Urinary bladder (tissue), 4 donors: ENCODE data around the gene RAB6C. TPM values are rescaled to one million over a fixed set of nuclear protein-coding genes. Genes with fewer than 3 reads are reported as not detected.
"Not testable (repeated sequence)": the region's sequence is repeated elsewhere in the genome, so short reads cannot be mapped to it uniquely, and the experiment has no call there.

Experiments
- DNase-seq: peaks from one replicate; pipeline ENCODE4 v3.0.0-alpha.2; 2015; ENCODE audit errors: extremely low spot score
- H3K27ac ChIP-seq: one replicate; pipeline ENCODE4 v1.5.1; 2013; ENCODE audit warnings: low read depth, mild to moderate bottlenecking, moderate library complexity
- H3K36me3 ChIP-seq: one replicate; pipeline ENCODE4 v1.6.1; 2013; ENCODE audit warnings: mild to moderate bottlenecking, moderate library complexity; ENCODE audit not compliant: insufficient read depth
- H3K4me1 ChIP-seq: one replicate; pipeline ENCODE4 v1.6.1; 2013; ENCODE audit warnings: mild to moderate bottlenecking, moderate library complexity; ENCODE audit not compliant: insufficient read depth
- H3K4me3 ChIP-seq: one replicate; pipeline ENCODE4 v1.5.1; 2013; ENCODE audit warnings: low read depth, low read length
- WGBS: extraction: QIAGEN DNeasy Blood & Tissue Kit; methylation state at CpG from one replicate; pipeline ENCODE4 v1.1.7; 2013; 5-methylcytosine and 5-hydroxymethylcytosine counted together
- polyA plus RNA-seq: library from polyadenylated mRNA; stranded (reverse); fragments of 200-250 nt; gene quantifications from one replicate; pipeline ENCODE4 v1.2.3, GENCODE V29; 2013
- total RNA-seq: library from RNA; depleted of rRNA; stranded (reverse); fragments of >200 nt; gene quantifications from one replicate; pipeline ENCODE4 v1.2.3, GENCODE V29; 2014
- donor health status: healthy with polysubstance abuse.
- donor health status: healthy.

The RAB6C gene
- total and polyA plus RNA-seq, 2 donors = 0.08 to 0.11 TPM

DNA sequence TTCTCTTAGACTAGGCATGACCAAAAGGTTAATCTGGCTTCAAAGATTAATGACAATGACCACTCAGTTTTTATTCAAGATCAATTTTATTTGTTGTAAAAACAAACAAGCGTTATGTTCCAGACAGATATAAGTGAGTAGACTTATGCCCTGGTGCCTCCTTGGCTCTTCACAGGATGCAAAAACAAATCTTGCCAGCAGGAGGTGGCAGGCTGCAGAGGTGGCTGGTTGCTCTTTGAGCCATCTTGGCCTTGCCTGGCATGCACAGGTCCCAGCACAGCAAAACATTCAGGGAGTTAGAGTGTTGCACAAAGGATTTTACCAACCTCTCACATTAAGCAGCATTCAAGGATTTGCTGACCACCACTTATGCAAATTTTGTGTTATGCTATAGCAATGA is 46.5 kb downstream of the RAB6C start:
- not testable (repeated sequence) for DNase-seq, H3K27ac ChIP-seq, H3K4me3 ChIP-seq, H3K36me3 ChIP-seq, H3K4me1 ChIP-seq
- WGBS = 81% methylated on average over 1 of the region's 1 CpG

Other genes with a start within 250 kb of the RAB6C start
- gene POTEF, start 149.6 kb downstream of the RAB6C start, total RNA-seq = not detected
- gene POTEF, start 149.6 kb downstream of the RAB6C start, polyA plus RNA-seq = not detected
- gene CCDC74B, start 165.4 kb downstream of the RAB6C start, total RNA-seq = 5.2 TPM
- 8.1 TPM for gene CCDC74B, start 165.4 kb downstream of the RAB6C start, polyA plus RNA-seq
- gene SMPD4, start 201.9 kb downstream of the RAB6C start, total RNA-seq = 15.6 TPM
- gene SMPD4, start 201.9 kb downstream of the RAB6C start, polyA plus RNA-seq = 40.8 TPM
- gene MZT2B, start 202.6 kb downstream of the RAB6C start, total RNA-seq = 50.4 TPM
- 251 TPM for gene MZT2B, start 202.6 kb downstream of the RAB6C start, polyA plus RNA-seq
- not detected for gene TUBA3E, start 218.8 kb downstream of the RAB6C start, total RNA-seq
- not detected for gene TUBA3E, start 218.8 kb downstream of the RAB6C start, polyA plus RNA-seq